MCF 10A (cell line): ENCODE measurements around the gene ASAP2. TPM values are rescaled to one million over a fixed set of nuclear protein-coding genes. Genes with fewer than 3 reads are reported as not detected.

Experiments
- BruUV-seq: library from RNA; stranded (reverse); fragments of 400-500 nt; replicated peaks from 2 replicates; lab custom pipeline; 2021; lab: Mats Ljungman, UMichigan
- CTCF ChIA-PET: fragments of 300-600 bp; sonication (Branson Sonifier 250); formaldehyde crosslinking; extraction: SDS; loops from one replicate; lab custom pipeline; 2021; ENCODE audit warnings: antibody characterized with exemption, inconsistent platforms; lab: Yijun Ruan, JAX
- POLR2A ChIA-PET: fragments of 300-600, 350-650 bp; sonication (Branson Sonifier 250); formaldehyde crosslinking; extraction: SDS; loops from one replicate; lab custom pipeline; 2020; ENCODE audit warnings: antibody characterized with exemption, inconsistent platforms; lab: Yijun Ruan, JAX
- DNase-seq: peaks from one replicate; pipeline ENCODE4 v3.0.0-alpha.2; 2018; ENCODE audit not compliant: unreplicated experiment
- H3K27ac Mint-ChIP-seq: one replicate; pipeline ENCODE4 v1.8.0; 2022; ENCODE audit warnings: mild to moderate bottlenecking, low read depth, mixed read lengths; ENCODE audit not compliant: unreplicated experiment
- H3K27me3 Mint-ChIP-seq: one replicate; pipeline ENCODE4 v1.8.0; 2022; ENCODE audit warnings: mixed read lengths; ENCODE audit not compliant: insufficient read depth, unreplicated experiment
- H3K36me3 Mint-ChIP-seq: one replicate; pipeline ENCODE4 v1.8.0; 2022; ENCODE audit warnings: mild to moderate bottlenecking, moderate library complexity, mixed read lengths; ENCODE audit not compliant: insufficient read depth, unreplicated experiment
- H3K4me1 Mint-ChIP-seq: one replicate; pipeline ENCODE4 v1.8.0; 2022; ENCODE audit warnings: mixed read lengths; ENCODE audit not compliant: insufficient read depth, unreplicated experiment
- H3K4me3 Mint-ChIP-seq: one replicate; pipeline ENCODE4 v1.8.0; 2022; ENCODE audit warnings: mild to moderate bottlenecking, moderate library complexity, mixed read lengths; ENCODE audit not compliant: unreplicated experiment
- H3K9me3 Mint-ChIP-seq: one replicate; pipeline ENCODE4 v1.8.0; 2022; ENCODE audit warnings: mixed read lengths; ENCODE audit not compliant: unreplicated experiment
- CTCF ChIP-seq: fragments of 200-600 bp; IDR thresholded peaks from one replicate; pipeline ENCODE4 v1.8.0; 2022; ENCODE audit warnings: antibody characterized with exemption, mild to moderate bottlenecking; ENCODE audit not compliant: unreplicated experiment
- intact Hi-C: fragments of 100-400 bp; cut with micrococcal nuclease; formaldehyde crosslinking; loops from 2 replicates; pipeline ENCODE4 v1.14.1; 2022
- total RNA-seq: library from RNA; stranded (reverse); gene quantifications from 2 replicates; pipeline ENCODE4 v1.2.3, GENCODE V29; 2022

The ASAP2 gene
- total RNA-seq, 1 experiment from 2014 or later = 80.8 TPM

DNA sequence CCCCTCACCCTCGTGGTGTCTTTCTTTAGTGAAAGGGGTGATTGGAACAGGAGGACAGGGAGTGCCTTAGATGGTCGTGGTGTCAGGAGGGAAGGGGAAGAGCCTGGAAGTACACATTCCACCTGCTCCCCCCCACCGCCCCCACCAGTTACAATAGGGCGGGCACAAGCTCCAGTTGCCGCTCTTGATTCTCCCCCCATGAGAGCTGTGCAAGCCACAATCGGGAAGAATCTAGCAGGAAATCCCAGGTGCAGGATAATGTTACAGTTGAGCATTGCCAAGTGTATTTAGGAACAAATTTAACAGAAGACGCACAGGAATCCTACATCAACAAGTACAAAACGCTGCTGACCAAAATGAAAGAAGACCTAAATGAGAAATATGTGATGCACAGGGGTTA is 73.6 kb downstream of the ASAP2 start:
- DNase-seq = no peak
- no peaks in the 10 kb centered on the region for H3K27me3 Mint-ChIP-seq
- peaks cover 32% of the 10 kb centered on the region for H3K36me3 Mint-ChIP-seq
- no peaks in the 10 kb centered on the region for H3K9me3 Mint-ChIP-seq
- no peak overlapping the region for H3K27ac Mint-ChIP-seq
- POLR2A ChIA-PET = no interaction called here
- TF ChIP-seq CTCF = no peak
- CTCF ChIA-PET = no interaction called here
- intact Hi-C loops = no loop called here
- H3K4me1 Mint-ChIP-seq = peaks cover 33% of the 10 kb centered on the region
- no TSS peak for BruUV-seq
- H3K4me3 Mint-ChIP-seq = no peak overlapping the region

- Mint-ChIP-seq H3K9me3 (no peaks in the 10 kb centered on the region), H3K4me1 (peaks cover 34% of the 10 kb centered on the region), H3K27me3 (no peaks in the 10 kb centered on the region), H3K4me3 (no peak overlapping the region), H3K36me3 (peaks cover 25% of the 10 kb centered on the region), H3K27ac (no peak overlapping the region)
- no peak for DNase-seq
- intact Hi-C loops = no loop called here
- ChIA-PET POLR2A (no interaction called here), CTCF (interaction anchor here (0.5 to 0.6 kb wide), 2 partner anchors 47 to 617 kb away, joined by 3 read pairs; no protein-coding TSS in a partner anchor)
- no TSS peak for BruUV-seq
- TF ChIP-seq CTCF = no peak
Observed at GRCh38 chr2:9281145-9281544, 74.5 kb downstream of the ASAP2 start.

DNA sequence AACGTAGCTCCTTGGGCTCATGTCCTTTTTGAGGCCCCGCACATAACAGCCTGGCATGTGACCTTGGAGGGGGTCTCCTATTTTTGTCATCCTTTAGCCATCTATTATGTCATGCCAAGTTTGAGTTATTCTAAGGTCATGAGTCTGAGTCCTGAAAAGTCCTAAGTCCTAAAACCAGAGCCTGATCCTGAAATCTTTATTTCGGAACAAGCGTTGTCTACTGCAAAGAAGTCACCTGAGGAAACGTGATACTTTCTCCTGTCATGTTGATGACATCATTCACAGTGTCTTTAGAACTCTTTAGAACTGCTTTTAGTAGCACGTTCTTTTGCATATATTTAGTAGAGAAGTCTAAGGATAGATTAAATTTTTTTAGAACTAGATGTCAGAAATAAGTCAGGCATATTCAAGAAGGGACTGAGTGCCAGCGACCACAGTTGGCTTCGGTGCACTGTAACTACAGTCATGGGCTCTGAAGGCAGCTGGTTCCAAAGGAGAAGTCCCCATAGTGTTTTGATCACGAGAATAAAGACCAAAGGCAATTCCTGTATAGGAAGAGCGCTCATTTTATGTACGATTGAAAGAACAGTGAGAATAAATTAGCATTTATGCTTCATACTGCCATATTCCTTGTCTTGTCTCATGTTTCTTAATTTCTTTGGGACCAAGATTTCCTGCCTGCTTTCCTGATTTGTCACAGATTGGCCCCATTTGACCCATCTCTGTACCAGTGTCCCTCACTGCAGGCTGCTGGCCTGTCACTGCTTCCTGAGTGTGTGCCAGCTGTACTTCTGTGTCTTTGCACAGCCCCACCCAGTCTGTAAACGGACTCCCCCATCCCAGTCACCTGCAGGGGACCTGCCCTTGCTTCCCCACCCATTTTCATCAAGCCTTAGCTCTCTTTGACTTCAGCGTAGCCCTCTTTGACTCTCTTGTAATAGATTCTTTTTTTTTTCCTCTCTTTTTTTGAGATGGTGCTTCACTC is 75.8 kb downstream of the ASAP2 start:
- no peak for DNase-seq
- ChIA-PET POLR2A (interaction anchor here (0.5 kb wide), 1 partner anchor 64 kb away, joined by 3 read pairs; no protein-coding TSS in a partner anchor), CTCF (no interaction called here)
- no peaks in the 10 kb centered on the region for H3K27me3 Mint-ChIP-seq
- no TSS peak for BruUV-seq
- peak overlapping the region; percentile 63 for H3K27ac Mint-ChIP-seq
- intact Hi-C loops = no loop called here
- H3K36me3 Mint-ChIP-seq = peaks cover 24% of the 10 kb centered on the region
- peaks cover 35% of the 10 kb centered on the region for H3K4me1 Mint-ChIP-seq
- no peaks in the 10 kb centered on the region for H3K9me3 Mint-ChIP-seq
- H3K4me3 Mint-ChIP-seq = no peak overlapping the region
- no peak for TF ChIP-seq CTCF
